ENCODE measurements around the gene TTLL11.

DNA sequence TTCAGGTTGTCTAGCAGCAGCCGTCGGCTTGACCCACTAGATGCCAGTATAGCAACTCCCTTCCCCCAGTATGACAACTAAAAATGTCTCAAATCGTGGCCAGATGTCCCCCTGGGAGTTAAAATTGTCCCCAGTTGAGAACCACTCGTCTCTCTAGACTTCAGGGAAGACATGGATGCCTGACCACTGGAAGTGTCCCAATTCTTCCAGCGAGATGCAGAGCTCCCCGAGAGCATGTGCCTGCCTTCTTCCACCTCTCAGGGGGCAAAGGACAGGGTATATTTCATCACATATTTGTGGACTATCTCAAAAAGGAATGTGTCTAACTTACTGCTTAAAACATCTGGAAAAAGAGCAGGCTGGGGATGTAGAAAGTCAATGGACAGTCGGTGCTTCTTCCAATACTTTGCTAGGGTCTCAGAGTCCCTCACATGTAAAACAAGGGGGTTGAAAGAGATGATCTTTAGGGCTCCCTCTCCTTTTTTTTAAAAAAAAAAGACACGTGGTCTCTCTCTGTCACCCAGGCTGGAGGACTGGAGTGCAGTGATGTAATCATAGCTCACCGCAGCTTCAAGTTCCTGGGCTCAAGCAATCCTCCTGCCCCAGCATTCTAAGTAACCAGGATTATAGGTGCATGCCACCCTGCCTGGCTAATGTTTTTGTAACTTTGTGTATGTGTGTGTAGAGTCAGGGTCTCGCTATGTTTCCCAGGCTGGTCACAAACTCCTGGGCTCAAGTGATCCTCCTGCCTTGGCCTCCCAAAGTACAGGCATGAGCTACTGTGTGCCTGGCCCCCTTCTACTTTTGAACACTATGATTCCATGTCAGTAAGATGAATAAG, 251.1 kb downstream of the TTLL11 start:
- TF ChIP-seq, protein P1, sequence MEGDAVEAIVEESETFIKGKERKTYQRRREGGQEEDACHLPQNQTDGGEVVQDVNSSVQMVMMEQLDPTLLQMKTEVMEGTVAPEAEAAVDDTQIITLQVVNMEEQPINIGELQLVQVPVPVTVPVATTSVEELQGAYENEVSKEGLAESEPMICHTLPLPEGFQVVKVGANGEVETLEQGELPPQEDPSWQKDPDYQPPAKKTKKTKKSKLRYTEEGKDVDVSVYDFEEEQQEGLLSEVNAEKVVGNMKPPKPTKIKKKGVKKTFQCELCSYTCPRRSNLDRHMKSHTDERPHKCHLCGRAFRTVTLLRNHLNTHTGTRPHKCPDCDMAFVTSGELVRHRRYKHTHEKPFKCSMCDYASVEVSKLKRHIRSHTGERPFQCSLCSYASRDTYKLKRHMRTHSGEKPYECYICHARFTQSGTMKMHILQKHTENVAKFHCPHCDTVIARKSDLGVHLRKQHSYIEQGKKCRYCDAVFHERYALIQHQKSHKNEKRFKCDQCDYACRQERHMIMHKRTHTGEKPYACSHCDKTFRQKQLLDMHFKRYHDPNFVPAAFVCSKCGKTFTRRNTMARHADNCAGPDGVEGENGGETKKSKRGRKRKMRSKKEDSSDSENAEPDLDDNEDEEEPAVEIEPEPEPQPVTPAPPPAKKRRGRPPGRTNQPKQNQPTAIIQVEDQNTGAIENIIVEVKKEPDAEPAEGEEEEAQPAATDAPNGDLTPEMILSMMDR (IDR thresholded peaks at IDR 0.05), result no peak
- TF ChIP-seq ZFX (IDR thresholded peaks at IDR 0.05; ENCODE audit: borderline replicate concordance), result no peak

Measured in 22Rv1 (cell line).